Mammary epithelial cell (primary cell): ENCODE results near the gene XPOT.

Experiments
- EZH2 ChIP-seq: IDR thresholded peaks from 2 replicates; pipeline ENCODE4 v1.6.1; 2012; ENCODE audit warnings: low read length, inconsistent platforms, borderline replicate concordance
- TF ChIP-seq, protein P1 (sequence below), 2 donors: IDR thresholded peaks in 1 of 2; conservative IDR thresholded peaks in 1 of 2; 2 replicates each; pipeline ENCODE4 v1.5.1; 2011 to 2012; ENCODE audit warnings: inconsistent platforms in 2 of 2, low read length in 2 of 2, mild to moderate bottlenecking in 2 of 2, control low read depth in 1 of 2, low read depth in 1 of 2; ENCODE audit not compliant: insufficient read depth in 1 of 2; ENCODE audit errors: extremely low read depth in 1 of 2

DNA sequence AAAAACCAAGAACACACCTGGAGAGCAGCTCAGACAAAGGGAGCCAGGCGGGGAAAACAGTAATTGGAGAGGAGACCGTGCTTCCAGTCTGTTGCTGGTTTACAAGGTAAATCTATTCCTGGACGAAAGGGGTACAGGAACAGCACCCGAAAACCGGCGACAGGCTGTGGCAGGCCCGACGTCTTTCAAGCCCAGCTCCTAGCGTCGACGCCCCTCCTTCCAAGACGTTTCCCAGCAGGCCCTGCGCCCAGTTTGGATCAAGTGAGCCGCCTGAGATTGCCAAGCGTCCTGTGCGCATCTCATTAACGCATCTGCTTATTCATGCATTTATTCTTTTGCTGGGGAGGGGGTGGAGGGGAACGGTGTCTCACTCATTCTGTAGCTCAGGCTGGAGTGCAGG lies 15.0 kb upstream of the XPOT start:
- TF ChIP-seq, protein P1, sequence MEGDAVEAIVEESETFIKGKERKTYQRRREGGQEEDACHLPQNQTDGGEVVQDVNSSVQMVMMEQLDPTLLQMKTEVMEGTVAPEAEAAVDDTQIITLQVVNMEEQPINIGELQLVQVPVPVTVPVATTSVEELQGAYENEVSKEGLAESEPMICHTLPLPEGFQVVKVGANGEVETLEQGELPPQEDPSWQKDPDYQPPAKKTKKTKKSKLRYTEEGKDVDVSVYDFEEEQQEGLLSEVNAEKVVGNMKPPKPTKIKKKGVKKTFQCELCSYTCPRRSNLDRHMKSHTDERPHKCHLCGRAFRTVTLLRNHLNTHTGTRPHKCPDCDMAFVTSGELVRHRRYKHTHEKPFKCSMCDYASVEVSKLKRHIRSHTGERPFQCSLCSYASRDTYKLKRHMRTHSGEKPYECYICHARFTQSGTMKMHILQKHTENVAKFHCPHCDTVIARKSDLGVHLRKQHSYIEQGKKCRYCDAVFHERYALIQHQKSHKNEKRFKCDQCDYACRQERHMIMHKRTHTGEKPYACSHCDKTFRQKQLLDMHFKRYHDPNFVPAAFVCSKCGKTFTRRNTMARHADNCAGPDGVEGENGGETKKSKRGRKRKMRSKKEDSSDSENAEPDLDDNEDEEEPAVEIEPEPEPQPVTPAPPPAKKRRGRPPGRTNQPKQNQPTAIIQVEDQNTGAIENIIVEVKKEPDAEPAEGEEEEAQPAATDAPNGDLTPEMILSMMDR (conservative IDR thresholded peaks at IDR 0.05 in 1 of 2, IDR thresholded peaks at IDR 0.05 in 1 of 2; ENCODE audit: extremely low read depth in 1 of 2, insufficient read depth in 1 of 2, low read depth in 1 of 2, low read length in 2 of 2) = no peak
- no peak for TF ChIP-seq EZH2
